ENCODE measurements around the gene TMEM115.

The TMEM115 gene

DNA sequence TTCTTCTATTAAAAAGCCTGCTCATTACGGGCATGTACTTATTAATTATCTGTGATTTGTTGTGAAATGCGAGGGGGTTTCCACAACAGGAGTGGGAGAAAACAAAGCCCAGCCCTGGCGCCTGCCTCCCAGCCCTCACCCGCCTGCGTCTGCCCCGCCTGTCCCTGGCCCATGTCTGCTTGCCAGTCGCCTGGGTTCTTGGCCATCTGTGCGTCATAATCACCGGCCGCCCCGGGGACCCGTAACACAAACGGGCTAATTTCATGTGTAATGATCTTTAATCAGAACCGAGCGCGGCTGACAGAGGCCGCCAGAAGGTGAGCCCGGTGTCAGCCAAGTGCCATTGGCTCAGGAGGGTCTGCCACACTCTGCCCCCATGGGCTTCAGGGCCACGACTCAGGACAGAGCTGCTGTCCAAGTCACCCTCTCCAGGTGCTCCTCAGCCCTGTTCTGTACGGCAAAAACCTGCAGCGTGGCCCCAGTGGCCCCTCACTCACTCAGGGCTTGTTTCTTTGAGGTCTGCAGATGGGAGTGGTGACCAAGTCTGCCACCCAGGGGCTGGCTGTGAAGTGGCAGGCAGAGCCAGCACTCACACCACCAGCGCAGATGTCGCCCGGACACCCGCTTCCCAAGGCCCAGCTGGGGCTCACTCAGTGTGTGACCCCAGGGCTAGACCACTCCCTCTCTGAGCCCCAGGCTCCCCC, 28.8 kb upstream of the TMEM115 start:
- intact Hi-C loops (cut with micrococcal nuclease): no loop called here
- Mint-ChIP-seq H3K9me3 (no peaks in the 10 kb centered on the region), H3K36me3 (ENCODE audit: low read depth) (no peaks in the 10 kb centered on the region), H3K27ac (no peak overlapping the region), H3K27me3 (peaks cover 10% of the 10 kb centered on the region), H3K4me3 (no peak overlapping the region), H3K4me1 (ENCODE audit: low read depth) (no peaks in the 10 kb centered on the region)

DNA sequence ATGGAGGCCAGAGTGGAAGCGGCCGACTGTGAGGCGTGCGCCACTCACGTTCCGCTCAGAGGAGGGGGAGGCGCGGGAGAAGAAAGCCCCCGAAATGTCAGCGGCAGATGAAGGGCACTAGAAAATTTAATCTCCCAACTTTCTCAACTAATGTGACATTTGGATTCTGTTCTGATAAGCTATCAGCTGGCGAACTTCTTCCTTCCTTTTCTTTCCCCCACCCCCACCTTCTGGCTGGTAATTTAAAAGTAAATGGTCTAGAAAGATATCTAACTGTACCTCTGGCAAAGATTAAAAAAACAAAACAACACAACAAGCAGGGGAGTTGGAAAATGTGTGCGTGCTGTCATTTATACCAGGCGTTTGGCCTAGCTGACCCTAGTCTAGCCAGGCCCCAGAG, 26.4 kb upstream of the TMEM115 start:
- Mint-ChIP-seq H3K4me1 (ENCODE audit: low read depth) (no peaks in the 10 kb centered on the region), H3K27ac (no peak overlapping the region), H3K36me3 (ENCODE audit: low read depth) (no peaks in the 10 kb centered on the region), H3K27me3 (peaks cover 10% of the 10 kb centered on the region), H3K4me3 (no peak overlapping the region), H3K9me3 (no peaks in the 10 kb centered on the region)
- intact Hi-C loops (cut with micrococcal nuclease): no loop called here

DNA sequence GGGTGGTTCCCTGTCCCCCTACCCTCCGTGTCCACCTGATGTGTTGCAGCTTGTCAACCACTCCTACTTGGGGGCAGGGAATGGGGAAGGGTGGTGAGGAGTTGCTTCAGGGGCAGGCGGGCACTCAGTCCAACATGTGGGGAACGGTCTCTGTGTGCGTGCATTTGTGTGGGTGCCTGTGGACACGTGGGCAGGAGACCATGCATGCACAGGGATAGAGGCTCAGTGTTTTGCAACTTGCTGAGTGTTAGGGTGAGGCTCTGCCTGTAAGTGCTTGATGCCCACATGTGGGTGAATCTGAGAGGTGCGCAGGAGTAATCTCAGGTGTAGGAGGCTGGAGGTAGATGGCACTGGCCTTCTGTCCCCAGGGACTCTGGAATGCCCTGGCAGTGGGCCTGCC, 24.4 kb upstream of the TMEM115 start:
- peaks cover 14% of the 10 kb centered on the region for H3K27me3 Mint-ChIP-seq
- H3K4me3 Mint-ChIP-seq: no peak overlapping the region
- intact Hi-C loops (cut with micrococcal nuclease): no loop called here
- no peaks in the 10 kb centered on the region for H3K36me3 Mint-ChIP-seq (ENCODE audit: low read depth)
- H3K4me1 Mint-ChIP-seq (ENCODE audit: low read depth): no peaks in the 10 kb centered on the region
- H3K27ac Mint-ChIP-seq: no peak overlapping the region
- H3K9me3 Mint-ChIP-seq: no peaks in the 10 kb centered on the region

DNA sequence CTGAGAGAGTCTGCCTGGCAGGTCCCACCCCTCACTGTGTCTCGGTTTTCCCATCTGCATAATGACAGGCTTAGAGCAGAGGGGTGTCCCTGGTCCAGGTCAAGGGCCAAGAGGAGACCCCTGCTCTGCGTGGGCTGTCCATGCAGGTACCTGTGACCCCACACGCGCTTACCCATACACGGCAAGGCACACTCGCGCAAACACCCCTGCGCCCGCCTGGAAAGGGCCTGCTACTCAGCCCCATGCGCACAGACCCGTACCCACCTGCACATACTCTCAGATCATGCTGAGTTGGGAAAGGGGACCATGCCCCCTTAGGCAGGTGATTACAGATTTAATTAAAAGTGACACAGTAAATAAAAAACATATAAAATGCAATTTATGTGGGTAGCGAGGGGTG, 23.4 kb upstream of the TMEM115 start:
- Mint-ChIP-seq H3K9me3 (no peaks in the 10 kb centered on the region), H3K27ac (no peak overlapping the region), H3K4me1 (ENCODE audit: low read depth) (no peaks in the 10 kb centered on the region), H3K4me3 (no peak overlapping the region), H3K36me3 (ENCODE audit: low read depth) (no peaks in the 10 kb centered on the region), H3K27me3 (peaks cover 14% of the 10 kb centered on the region)
- intact Hi-C loops (cut with micrococcal nuclease): no loop called here

DNA sequence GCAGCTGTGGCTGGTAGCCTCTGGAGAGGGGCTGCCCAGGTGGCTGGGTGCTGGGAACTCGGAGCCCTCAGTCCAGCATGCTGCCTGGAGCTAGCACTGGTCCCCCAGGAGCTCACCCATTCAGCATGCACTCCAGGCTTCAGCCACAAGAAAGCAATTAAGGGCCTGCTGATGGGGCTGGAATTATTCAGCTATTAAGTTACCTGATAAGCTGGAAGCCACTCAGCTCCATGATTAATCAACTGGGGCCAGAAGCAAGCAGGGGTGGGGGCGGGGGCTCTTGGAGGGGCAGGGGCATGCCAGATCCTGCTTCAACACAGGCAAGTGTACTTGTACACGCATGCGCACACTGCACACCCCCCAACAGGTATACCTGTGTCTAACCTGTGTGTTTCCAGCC, 22.1 kb upstream of the TMEM115 start:
- peaks cover 14% of the 10 kb centered on the region for H3K27me3 Mint-ChIP-seq
- no peaks in the 10 kb centered on the region for H3K4me1 Mint-ChIP-seq (ENCODE audit: low read depth)
- intact Hi-C loops (cut with micrococcal nuclease): no loop called here
- no peak overlapping the region for H3K4me3 Mint-ChIP-seq
- no peaks in the 10 kb centered on the region for H3K9me3 Mint-ChIP-seq
- H3K27ac Mint-ChIP-seq: no peak overlapping the region
- no peaks in the 10 kb centered on the region for H3K36me3 Mint-ChIP-seq (ENCODE audit: low read depth)

DNA sequence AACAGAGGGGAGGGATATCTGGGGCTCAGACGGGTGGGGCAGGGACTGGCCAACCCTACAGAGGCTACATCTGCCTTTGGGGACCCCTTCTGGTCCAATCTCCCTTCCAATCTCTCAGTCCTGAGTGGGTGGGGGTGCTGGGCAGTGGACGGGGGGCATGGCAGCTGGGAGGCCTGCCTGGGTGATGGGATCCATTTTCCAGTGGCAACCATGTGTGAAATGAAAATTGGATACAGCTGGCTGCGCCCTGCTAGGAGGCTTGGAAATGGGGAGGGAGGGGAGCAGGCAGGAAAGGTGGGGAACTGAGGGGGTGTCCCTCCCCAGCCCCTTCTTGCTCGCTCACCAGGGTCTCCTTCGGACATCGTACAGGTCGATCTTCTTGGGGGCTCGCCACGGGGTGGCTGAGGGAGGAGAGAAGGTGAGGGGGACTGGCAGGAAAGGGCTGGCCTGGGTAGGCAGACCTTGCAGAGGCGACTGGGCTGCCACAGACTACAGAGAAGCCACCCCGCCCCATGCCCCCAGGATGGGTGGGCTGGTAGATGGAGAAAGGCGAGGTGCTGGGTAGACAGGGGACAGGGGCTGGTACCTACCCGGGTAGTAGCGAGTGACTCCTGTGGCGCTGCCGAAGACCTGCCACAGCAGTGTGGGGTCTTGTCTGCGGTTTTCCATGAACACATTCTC, 21.2 kb upstream of the TMEM115 start:
- intact Hi-C loops (cut with micrococcal nuclease): no loop called here
- Mint-ChIP-seq H3K4me1 (ENCODE audit: low read depth) (no peaks in the 10 kb centered on the region), H3K4me3 (no peak overlapping the region), H3K27ac (no peak overlapping the region), H3K9me3 (no peaks in the 10 kb centered on the region), H3K36me3 (ENCODE audit: low read depth) (no peaks in the 10 kb centered on the region), H3K27me3 (peaks cover 11% of the 10 kb centered on the region)

DNA sequence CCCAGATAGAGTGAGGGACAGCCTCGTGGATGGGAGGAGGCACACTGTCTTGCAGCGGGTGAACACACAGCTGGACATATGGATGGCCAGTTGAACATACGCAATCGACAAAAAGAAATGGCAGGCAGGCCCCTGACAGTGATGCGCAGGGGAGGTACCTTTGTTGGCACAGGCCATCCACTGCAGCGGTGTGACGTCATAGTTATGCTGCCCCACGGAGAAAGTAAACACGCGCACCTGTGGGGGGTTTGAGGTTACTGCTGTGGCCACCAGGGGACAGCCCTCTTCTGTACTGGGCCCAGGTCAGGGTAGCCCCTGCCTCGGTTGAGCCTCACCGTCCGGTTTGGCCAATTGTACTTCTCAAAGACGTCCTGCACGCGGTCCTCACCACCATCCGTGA, 19.4 kb upstream of the TMEM115 start:
- intact Hi-C loops (cut with micrococcal nuclease): no loop called here

DNA sequence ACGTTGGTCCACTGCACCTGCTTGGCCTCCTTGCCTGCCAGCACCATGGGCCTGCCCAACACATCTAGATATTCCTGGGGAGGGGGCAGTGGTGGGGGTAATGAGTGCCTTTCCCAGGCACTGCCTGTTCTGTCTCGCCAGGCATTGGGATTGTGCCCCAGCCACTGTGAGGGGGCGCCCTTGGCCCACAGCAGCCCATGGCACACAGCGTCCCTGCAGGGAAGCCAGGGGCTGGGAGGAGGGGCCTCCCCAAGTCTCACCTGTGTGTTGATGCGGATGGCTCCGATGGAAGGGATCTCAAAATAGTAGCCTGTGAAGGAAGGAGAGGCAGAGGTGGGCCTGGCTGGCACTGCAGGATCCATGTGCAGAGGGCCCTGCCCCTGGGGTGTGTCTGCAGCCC, 18.7 kb upstream of the TMEM115 start:
- no peaks in the 10 kb centered on the region for H3K36me3 Mint-ChIP-seq (ENCODE audit: low read depth)
- H3K9me3 Mint-ChIP-seq: no peaks in the 10 kb centered on the region
- intact Hi-C loops (cut with micrococcal nuclease): no loop called here

More for the DNA sequence above, 19.4 kb upstream of the TMEM115 start:
- H3K27me3 Mint-ChIP-seq: peaks cover 8% of the 10 kb centered on the region
- no peak overlapping the region for H3K27ac Mint-ChIP-seq
- H3K4me3 Mint-ChIP-seq: no peak overlapping the region
- no peaks in the 10 kb centered on the region for H3K9me3 Mint-ChIP-seq
- H3K4me1 Mint-ChIP-seq (ENCODE audit: low read depth): peaks cover 1% of the 10 kb centered on the region
- H3K36me3 Mint-ChIP-seq (ENCODE audit: low read depth): no peaks in the 10 kb centered on the region

DNA sequence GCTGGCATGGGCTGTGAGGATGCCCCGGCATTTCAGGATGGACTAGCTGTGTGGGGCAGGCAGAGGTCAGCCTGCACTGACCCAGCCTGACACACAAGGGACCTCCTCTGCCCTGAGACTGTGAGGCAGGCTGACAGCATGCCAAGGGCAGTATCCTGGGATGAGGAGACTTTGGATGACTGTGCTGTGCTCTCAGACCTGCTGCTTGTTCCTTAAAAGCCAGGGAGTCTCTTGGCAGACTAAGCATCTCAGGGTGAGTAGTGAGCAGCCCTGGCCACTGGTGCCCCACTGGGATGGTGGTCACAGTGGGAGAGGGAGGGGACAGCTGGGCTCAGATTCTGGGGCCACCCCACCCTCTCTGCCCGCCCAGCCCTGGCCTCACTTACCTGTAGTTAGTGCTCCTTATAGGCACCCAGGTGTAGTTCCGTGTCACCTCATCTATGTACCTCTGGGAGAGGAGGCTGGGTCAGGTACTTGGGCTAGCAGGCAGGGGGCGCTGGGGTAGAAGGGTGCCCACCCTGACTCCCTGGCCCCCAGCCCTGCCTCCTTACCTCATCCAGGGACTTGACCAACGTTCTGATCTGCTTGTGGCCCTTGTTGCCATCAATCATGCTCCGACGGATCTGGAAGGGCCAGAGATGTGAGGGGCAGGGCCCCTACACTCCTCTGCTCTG, 16.1 kb upstream of the TMEM115 start:
- Mint-ChIP-seq H3K36me3 (ENCODE audit: low read depth) (no peaks in the 10 kb centered on the region), H3K4me3 (no peak overlapping the region), H3K27ac (no peak overlapping the region), H3K9me3 (no peaks in the 10 kb centered on the region), H3K4me1 (ENCODE audit: low read depth) (peaks cover 5% of the 10 kb centered on the region), H3K27me3 (peaks cover 18% of the 10 kb centered on the region)
- intact Hi-C loops (cut with micrococcal nuclease): no loop called here

More for the DNA sequence above, 18.7 kb upstream of the TMEM115 start:
- Mint-ChIP-seq H3K27ac (no peak overlapping the region), H3K4me3 (no peak overlapping the region), H3K27me3 (peaks cover 11% of the 10 kb centered on the region), H3K4me1 (ENCODE audit: low read depth) (peaks cover 5% of the 10 kb centered on the region)

DNA sequence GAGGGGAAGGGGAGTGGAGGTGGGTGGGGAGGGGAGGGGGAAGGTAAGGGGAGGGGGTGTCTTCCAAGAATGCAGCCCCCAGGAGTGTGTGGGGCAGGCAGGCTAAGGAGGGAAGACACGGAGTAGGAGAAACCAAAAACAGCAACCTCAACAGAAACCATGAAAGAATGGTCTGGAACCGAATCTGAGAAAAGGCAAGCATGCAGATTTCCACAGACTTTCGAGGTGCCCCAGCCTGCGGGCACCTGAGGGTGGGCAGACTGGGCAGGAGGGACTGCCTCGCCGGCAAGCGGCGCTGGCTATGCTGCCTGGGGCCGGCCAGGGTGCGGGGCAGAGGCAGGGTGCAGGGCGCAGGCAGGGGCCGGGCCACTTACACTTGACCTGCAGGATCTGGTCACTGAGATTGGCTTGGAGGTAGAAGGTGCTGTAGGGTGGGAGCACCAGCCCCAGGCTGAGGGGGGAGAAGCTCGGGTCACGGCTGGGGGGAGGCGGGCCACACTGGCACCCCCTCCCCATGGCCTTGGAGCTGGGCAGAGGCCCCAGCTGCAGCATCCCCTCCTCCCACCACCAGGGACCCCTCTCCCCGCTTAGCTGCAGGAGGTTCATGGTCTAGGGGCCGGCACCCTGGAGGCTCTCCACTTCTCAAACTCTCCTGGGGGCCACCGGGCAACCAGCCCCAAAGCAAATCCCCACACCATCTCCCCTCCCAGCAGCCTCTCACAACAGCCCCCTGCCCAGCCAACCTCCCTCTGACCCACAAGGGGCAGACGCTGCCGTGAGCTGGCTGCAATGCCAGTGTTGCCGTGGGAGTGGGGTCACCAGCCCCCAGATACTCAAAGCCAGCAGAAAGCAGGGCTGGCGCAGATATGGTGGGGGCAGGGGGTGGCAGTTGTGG, 15.3 kb upstream of the TMEM115 start:
- no peak overlapping the region for H3K4me3 Mint-ChIP-seq
- H3K9me3 Mint-ChIP-seq: no peaks in the 10 kb centered on the region
- peaks cover 22% of the 10 kb centered on the region for H3K27me3 Mint-ChIP-seq
- no peak overlapping the region for H3K27ac Mint-ChIP-seq
- no peaks in the 10 kb centered on the region for H3K36me3 Mint-ChIP-seq (ENCODE audit: low read depth)
- intact Hi-C loops (cut with micrococcal nuclease): no loop called here
- H3K4me1 Mint-ChIP-seq (ENCODE audit: low read depth): peaks cover 5% of the 10 kb centered on the region

DNA sequence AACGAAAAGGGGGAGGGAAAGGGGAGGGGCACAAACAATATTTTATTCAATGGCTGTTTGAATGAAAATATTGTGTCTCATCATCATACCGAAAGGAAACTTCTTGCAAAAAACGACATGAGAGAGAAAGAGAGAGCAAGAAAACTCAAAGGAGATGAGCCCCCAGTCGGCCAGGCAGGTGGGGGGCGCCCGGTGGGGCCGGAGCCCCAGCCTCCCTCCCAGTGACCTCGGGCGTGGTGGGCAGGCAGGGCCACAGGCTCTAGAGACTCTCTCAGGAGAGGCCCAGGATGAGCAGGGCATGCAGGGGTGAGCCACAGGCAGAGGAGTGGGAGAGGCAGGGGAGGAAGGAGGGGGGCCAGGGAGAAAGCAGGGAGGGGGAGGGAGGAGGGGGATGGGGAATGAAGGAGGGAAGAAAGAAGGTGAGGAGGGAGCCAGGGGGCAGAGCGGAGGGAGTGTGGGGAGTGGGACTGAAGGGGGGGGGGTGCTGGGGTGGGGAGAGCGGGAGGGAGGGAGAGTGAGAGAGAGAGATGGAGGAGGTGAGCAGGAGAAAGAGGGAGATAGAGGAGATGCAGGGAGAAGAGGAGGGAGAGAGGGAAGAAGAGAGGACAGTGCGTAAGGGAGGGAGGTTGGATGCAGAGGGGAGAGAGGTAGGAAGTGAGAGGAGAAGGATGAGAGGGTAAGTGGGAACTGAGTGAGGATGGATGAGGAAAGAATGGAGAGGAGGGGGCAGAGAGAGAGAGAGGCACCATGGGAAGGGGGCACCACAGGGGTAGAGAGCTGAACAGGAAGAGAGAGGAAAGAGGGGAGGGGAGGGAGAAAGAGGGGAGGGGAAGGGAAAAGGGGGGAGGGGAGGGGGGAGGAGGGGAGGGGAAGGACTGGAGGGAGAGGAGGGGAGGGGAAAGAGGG, 14.1 kb upstream of the TMEM115 start:
- Mint-ChIP-seq H3K9me3 (no peaks in the 10 kb centered on the region), H3K27me3 (peaks cover 22% of the 10 kb centered on the region), H3K36me3 (ENCODE audit: low read depth) (no peaks in the 10 kb centered on the region), H3K4me1 (ENCODE audit: low read depth) (peaks cover 5% of the 10 kb centered on the region), H3K4me3 (no peak overlapping the region), H3K27ac (no peak overlapping the region)
- intact Hi-C loops (cut with micrococcal nuclease): no loop called here

DNA sequence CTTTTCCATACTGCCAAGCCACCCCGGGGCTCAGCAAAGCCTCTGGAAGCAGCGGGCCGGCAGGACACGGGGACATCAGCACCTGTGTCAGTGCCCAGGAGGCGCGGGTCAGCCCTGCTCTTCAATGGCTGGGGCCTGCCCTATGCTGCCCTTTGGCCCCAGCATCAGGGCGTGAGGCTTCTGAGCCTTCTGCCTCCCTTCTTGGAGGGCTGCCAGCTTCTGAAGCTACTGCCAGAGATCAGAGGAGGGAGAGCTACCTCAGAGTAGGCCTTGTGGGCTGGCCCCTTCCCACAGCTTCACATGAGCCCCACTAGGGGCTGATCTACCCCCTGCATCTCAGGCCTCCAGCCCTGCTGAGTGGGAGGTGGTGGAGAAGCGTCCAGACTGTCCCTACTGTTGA, 13.0 kb upstream of the TMEM115 start:
- Mint-ChIP-seq H3K9me3 (no peaks in the 10 kb centered on the region), H3K4me1 (ENCODE audit: low read depth) (peaks cover 5% of the 10 kb centered on the region), H3K36me3 (ENCODE audit: low read depth) (no peaks in the 10 kb centered on the region), H3K27ac (no peak overlapping the region), H3K4me3 (no peak overlapping the region), H3K27me3 (peaks cover 23% of the 10 kb centered on the region)
- intact Hi-C loops (cut with micrococcal nuclease): no loop called here

DNA sequence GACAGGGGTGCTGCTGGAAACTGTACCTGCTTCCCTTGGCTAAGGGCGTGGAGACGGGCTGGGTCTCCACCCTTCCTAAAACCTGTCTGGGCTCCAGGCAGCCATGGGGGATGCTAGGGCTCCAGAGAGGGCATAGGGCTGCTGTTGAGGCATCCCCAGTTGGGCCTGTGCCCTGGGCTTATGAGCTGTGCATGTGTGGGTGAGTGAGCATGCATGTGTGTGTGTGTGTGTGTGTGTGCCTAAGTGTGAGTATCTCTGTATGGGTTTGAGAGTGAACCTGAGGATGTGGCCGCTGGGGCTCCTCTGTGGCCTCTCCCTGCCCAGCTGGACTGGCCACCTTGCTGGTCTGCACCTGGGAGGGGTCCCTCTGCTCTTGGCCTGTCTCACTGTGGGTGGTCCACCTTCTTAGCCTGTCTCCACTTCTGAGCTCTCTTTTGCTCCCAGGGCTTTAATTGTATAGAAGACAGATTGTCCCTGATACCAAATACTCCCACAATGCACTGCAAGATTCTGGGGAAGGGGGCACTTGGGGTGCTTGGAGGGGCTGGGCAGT, 11.9 kb upstream of the TMEM115 start:
- Mint-ChIP-seq H3K4me3 (no peak overlapping the region), H3K4me1 (ENCODE audit: low read depth) (peaks cover 5% of the 10 kb centered on the region), H3K27ac (no peak overlapping the region), H3K9me3 (no peaks in the 10 kb centered on the region), H3K27me3 (peaks cover 29% of the 10 kb centered on the region), H3K36me3 (ENCODE audit: low read depth) (no peaks in the 10 kb centered on the region)
- intact Hi-C loops (cut with micrococcal nuclease): no loop called here

Measured in dendritic cell treated with granulocyte-macrophage colony-stimulating factor and Interleukin-4, amounts not matched to agents 40 ng/mL and 50 ng/mL, for 4 days (primary cell).